Activated T-cell treated with anti-CD3 and anti-CD28 coated beads for 48 hours (primary cell): ENCODE measurements around the gene MCHR1.

ENCODE experiments used
- DNase-seq: peaks from one replicate; pipeline ENCODE4 v3.0.0-alpha.2; 2020; ENCODE audit warnings: low read depth

Gene MCHR1

DNA sequence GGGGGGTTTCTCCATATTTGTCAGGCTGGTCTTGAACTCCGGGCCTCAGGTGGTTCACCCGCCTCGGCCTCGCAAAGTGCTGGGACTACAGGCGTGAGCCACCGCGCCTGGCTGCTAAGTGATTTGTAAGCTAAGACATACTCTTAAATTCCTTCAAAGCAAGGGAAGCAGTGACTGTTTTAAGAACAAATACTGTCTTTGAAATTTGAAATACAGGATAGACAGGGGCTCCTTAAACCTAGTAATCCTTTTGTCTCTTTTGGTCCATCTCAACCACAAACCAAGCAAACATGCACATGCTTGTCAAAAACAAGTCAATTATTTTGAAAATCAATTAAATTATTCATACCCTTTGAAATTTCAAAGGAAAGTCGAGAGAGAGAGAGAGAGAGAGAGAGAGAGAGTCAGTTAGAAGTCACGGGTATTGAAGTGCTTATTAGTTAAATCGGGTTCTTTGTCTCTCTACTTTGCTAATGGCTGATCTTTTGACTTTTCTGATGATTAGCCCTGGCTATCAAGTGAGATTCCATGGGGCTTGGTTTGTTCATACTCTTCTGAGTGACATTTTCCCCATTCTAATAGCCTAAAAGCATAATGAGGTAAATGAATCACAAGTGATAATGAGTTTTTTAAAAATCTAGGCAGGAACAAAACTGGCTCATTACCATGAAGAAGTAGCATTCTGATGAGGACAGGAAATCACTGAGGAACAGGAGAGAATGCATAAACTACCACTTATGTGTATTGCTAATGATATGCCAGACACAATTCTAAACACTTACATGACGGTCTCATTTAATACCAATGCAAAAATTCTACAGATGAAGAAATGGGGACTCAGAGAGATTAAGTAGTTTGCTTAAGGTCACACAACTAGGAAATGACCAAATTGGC, 48.0 kb downstream of the MCHR1 start:
- no peak for DNase-seq

DNA sequence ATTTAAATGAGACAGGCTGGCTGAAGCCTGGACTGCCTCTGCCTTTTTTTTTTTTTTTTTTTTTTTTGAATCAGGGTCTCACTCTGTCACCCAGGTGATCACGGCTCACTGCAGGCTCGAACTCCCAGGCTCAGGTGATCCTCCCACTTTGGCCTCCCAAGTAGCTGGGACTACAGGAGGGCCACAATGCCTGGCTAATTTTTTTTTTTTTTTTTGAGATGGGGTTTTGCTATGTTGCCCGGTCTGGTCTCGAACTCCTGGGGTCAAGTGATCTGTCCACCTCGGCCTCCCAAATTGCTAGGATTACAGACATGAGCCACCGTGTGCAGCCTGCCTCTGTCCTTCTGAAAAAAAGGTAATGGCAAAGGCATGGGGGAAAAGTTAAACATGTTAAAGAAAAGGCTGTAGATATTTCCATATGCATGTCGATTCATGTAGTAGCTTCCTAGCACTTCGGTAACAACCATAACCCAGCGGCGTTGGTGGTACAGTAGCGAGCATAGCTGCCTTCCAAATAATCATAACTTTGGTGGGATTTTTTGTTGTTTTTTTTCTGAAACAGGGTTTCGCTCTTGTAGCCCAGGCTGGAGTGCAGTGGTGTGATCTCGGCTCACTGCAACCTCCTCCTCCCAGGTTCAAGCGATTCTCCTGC, 48.8 kb downstream of the MCHR1 start:
- DNase-seq: no peak

DNA sequence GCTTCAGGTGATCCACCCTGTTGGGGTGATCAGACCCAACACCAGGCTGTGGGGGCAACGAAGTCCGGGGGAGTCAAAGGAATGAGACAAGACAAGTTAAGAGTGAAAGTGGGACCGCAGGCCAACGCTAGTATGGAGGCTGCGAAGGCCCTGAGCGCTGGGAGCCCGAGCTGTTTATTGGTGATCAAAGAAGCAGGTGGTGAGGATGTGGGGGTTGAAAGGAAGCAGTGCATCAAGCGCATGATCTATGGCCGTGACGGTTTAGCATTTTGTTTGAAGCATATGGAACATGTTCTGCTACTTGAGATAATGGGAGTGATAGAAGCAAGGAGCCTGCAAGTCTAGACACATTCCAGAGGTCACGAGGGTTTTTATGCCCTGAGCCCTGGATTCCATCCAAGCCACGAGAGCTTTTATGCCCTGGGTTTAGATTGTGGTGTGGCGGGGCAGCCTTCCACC, 49.5 kb downstream of the MCHR1 start:
- DNase-seq: peak; percentile 20

DNA sequence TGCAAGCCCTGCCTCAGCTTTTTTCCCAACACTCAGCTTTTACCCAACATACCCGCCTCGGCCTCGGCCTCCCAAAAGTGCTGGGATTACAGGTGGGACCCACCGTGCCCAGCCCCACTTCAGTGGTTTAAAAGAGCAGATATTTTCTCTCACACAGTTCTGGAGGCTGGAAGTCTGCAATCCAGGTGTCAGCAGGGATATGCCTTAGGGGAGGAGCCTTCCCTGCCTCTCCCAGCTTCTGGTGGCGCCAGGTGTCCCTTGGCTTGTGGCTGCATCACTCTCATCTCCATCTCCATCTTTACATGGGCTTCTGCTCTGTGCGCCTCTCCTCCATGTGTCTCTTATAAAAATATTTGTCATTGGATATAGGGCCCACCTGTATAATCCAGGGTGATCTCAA, 50.0 kb downstream of the MCHR1 start:
- DNase-seq: no peak
